Sigmoid colon (tissue), 7 donors: ENCODE data around the gene TTLL11. TPM values are rescaled to one million over a fixed set of nuclear protein-coding genes. Genes with fewer than 3 reads are reported as not detected.
A peak's percentile ranks its signal among the peaks of the same experiment; 100 is the strongest.

ENCODE experiments used
- DNase-seq: peaks from one replicate; pipeline ENCODE4 v3.0.0-alpha.2; 2019
- H3K27ac ChIP-seq, 4 donors: fragments of 200-600 bp; sonication (generic); one replicate each; pipeline ENCODE4 v1.5.1; 2016 to 2019; ENCODE audit warnings: mild to moderate bottlenecking in 1 of 4
- H3K27me3 ChIP-seq, 3 donors: fragments of 200-600 bp; sonication (generic); one replicate each; pipeline ENCODE4 v1.5.1; 2019; ENCODE audit warnings: mild to moderate bottlenecking in 1 of 3
- H3K36me3 ChIP-seq, 4 donors: fragments of 200-600 bp; sonication (generic); one replicate each; pipeline ENCODE4 v1.5.1; 2016 to 2019
- H3K4me1 ChIP-seq, 4 donors: fragments of 200-600 bp; sonication (generic); one replicate each; pipeline ENCODE4 v1.5.1; 2017 to 2019
- H3K4me3 ChIP-seq, 4 donors: fragments of 200-600 bp; sonication (generic); one replicate each; pipeline ENCODE4 v1.5.1; 2017 to 2019; ENCODE audit warnings: mild to moderate bottlenecking in 2 of 4, moderate library complexity in 1 of 4
- H3K9me3 ChIP-seq, 4 donors: fragments of 200-600 bp in 3 of 4; sonication (generic) in 3 of 4; one replicate each; pipeline versions ENCODE4 v1.5.1 to v1.6.1; 2013 to 2019
- EP300 ChIP-seq, 4 donors: sonication (generic); formaldehyde crosslinking; IDR thresholded peaks; one replicate each; pipeline ENCODE4 v1.6.1; 2017; ENCODE audit warnings: antibody characterized with exemption in 4 of 4
- POLR2A ChIP-seq, 2 donors: fragments of 450-650 bp; IDR thresholded peaks; one replicate each; pipeline ENCODE4 v1.6.1; 2016; ENCODE audit warnings: antibody characterized with exemption in 2 of 2, mild to moderate bottlenecking in 2 of 2, moderate library complexity in 2 of 2
- POLR2AphosphoS5 ChIP-seq, 4 donors: sonication (generic); formaldehyde crosslinking; IDR thresholded peaks; one replicate each; pipeline ENCODE4 v1.6.1; 2017; ENCODE audit warnings: antibody characterized with exemption in 4 of 4
- WGBS, 2 donors: extraction: QIAGEN DNeasy Blood & Tissue Kit; methylation state at CpG; one replicate each; pipeline ENCODE4 v1.1.7; 2013; 5-methylcytosine and 5-hydroxymethylcytosine counted together
- intact Hi-C: fragments of 100-400 bp; cut with DNase I; formaldehyde crosslinking; loops from one replicate; pipeline ENCODE4 v1.15.1; 2023
- polyA plus RNA-seq, 3 donors: library from polyadenylated mRNA; stranded (reverse); fragments of 200-250 nt; gene quantifications; one replicate each; pipeline ENCODE4 v1.2.3, GENCODE V29; 2013
- total RNA-seq, 4 donors: library from RNA; depleted of rRNA; stranded (reverse); fragments of >200 nt; gene quantifications; one replicate each; pipeline ENCODE4 v1.1.0, GENCODE V29; 2016
- TF ChIP-seq, protein P1 (sequence below), 4 experiments: fragments of 450-650 bp in 3 of 4; fragments of 200-600 bp in 1 of 4; IDR thresholded peaks; one replicate each; pipeline ENCODE4 v1.5.1; 2016 to 2019; ENCODE audit warnings: antibody characterized with exemption in 4 of 4, mild to moderate bottlenecking in 3 of 4, moderate library complexity in 2 of 4
- donor health status: healthy with polysubstance abuse.
- donor health status: Bipolar disorder and iron deficiency.
- donor health status: healthy.

The TTLL11 gene
- total and polyA plus RNA-seq, 7 donors: 4.2 to 40.7 (median 27.6) TPM

DNA sequence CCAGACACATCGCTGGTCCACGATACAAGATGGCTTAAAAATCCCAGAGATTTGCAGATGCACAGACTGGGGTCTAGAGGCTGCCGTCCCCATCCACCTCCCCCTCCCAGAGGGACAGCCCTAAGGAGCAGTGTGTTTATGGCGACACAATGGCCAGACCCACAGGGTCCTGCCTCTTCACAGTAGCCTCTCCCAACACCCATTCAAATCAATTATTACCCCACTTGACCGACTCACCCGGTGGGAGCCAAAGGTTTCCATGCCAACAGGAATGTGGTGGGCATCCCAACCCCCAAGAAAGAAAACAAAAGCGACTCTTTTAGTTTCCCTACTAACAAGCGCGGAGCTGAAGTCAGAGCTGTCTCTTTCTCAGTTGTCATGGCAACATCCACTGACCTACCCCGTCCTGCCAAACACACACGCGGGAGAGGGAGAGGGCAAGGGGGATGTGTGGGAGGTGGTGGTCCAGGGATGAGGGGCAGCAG, 209.0 kb downstream of the TTLL11 start:
- Histone ChIP-seq H3K27ac (peak overlapping the region in 1 of 4 donors; percentile 16), H3K36me3 (no peaks in the 10 kb centered on the region), H3K27me3 (no peaks in the 10 kb centered on the region), H3K4me1 (no peaks in the 10 kb centered on the region), H3K9me3 (no peaks in the 10 kb centered on the region), H3K4me3 (no peak overlapping the region)
- WGBS, 2 donors: 74 to 86% methylated on average over 12 of the region's 12 CpGs
- no peak for DNase-seq
- TF ChIP-seq, protein P1, sequence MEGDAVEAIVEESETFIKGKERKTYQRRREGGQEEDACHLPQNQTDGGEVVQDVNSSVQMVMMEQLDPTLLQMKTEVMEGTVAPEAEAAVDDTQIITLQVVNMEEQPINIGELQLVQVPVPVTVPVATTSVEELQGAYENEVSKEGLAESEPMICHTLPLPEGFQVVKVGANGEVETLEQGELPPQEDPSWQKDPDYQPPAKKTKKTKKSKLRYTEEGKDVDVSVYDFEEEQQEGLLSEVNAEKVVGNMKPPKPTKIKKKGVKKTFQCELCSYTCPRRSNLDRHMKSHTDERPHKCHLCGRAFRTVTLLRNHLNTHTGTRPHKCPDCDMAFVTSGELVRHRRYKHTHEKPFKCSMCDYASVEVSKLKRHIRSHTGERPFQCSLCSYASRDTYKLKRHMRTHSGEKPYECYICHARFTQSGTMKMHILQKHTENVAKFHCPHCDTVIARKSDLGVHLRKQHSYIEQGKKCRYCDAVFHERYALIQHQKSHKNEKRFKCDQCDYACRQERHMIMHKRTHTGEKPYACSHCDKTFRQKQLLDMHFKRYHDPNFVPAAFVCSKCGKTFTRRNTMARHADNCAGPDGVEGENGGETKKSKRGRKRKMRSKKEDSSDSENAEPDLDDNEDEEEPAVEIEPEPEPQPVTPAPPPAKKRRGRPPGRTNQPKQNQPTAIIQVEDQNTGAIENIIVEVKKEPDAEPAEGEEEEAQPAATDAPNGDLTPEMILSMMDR (IDR thresholded peaks at IDR 0.05): no peak
- TF ChIP-seq POLR2A (IDR thresholded peaks at IDR 0.05): no peak
- TF ChIP-seq EP300 (IDR thresholded peaks at IDR 0.05): no peak
- TF ChIP-seq POLR2AphosphoS5 (IDR thresholded peaks at IDR 0.05): no peak
- intact Hi-C loops: no loop called here

DNA sequence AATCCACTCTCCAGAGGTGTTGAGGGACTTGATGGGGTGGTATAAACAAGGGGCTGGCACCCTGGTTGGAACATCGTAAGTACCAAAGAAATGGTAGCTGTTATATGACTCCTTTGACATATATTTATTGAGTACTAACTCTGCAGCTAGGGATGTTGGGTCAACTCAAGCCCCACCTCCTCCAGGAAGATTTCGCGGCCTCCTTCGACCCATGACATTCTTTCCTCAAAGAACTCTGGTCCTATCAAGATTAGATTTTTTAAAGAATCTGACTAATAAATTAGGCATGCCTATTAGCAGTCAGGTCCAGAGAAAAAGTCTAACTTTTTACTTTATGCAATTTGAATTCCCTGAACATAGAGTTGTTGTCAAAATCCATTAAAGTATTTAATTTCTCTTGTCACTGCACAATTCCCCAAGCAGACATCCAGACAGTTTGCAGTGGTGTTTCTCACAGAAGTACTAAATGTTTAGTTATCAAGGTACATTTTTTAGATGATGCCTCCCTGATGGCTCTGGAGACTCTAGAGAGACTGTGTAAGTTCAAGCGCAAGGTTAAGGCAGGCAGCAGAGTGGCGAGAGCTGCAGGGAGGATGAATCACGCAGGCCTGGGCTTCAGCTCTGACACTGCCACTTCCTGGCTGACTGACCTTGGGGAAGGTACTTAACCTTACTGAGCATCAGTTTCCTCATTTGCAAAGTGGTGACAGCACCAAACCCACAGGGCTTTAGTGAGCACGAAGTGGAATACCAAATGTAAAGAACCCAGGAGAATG, 209.6 kb downstream of the TTLL11 start:
- no peak overlapping the region for H3K4me3 ChIP-seq
- H3K27me3 ChIP-seq: no peaks in the 10 kb centered on the region
- TF ChIP-seq, protein P1 (IDR thresholded peaks at IDR 0.05): no peak
- TF ChIP-seq POLR2A (IDR thresholded peaks at IDR 0.05) (no peak), POLR2AphosphoS5 (IDR thresholded peaks at IDR 0.05) (no peak), EP300 (IDR thresholded peaks at IDR 0.05) (no peak)
- no peak overlapping the region for H3K27ac ChIP-seq
- intact Hi-C loops: no loop called here
- no peaks in the 10 kb centered on the region for H3K9me3 ChIP-seq
- no peak for DNase-seq
- no peaks in the 10 kb centered on the region for H3K4me1 ChIP-seq
- WGBS, 2 donors: 86 to 95% methylated on average over 8 of the region's 8 CpGs
- no peaks in the 10 kb centered on the region for H3K36me3 ChIP-seq

DNA sequence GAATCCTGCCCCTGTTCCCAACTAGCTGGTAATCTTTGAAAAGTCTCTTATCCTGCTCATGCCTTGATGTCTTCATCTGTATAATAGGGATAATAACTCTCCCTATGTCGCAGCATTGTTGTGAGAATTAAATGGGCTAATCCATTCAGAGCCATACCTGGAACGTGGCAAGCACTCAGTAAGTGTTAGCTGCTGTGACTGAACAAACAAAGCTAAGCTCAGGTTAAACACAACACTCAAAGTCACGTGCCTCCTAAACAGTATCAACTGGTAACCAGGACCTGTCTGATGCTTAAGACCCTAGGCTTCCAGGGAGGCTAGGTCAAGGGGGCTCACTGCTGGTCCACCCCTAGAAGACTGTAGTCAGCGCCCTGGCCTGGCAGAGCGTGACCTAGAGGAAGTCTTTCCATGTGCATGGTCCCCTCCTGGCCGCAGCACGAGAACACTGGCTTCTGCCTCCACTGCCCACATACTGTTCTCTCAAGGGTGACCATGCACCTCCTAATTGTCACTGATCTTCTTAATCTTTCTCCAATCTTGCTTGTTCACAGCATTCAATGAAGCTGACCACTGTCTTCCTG, 211.1 kb downstream of the TTLL11 start:
- intact Hi-C loops: no loop called here

DNA sequence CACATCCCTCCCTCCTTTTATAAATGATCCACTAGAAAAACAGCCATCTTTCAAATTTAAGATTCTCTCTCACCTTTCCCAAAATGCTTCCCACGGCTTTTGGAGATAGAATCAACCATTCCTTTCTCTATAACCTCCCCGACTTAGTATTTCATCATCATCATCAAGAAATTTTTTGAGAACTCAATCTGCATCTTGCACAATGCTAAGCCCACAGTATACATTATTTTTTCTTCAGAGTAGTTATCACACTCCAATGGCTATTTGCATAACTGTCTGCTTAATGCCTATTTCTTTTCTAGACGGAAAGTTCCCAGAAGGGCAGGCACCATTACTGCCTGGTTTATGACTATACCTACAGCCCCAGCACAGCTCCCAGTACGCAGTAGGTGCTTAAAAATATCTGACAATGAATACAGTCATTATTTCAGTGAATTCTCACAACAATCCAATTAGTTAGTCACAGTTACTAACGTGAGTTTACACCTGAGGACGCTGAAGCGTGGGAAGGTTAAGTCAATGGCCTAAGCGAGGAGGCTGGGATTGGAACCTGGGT, 212.7 kb downstream of the TTLL11 start:
- Histone ChIP-seq H3K9me3 (no peaks in the 10 kb centered on the region), H3K4me1 (peaks cover 0 to 5% (median 0%) of the 10 kb centered on the region in 4 donors), H3K27ac (no peak overlapping the region), H3K27me3 (no peaks in the 10 kb centered on the region), H3K4me3 (no peak overlapping the region), H3K36me3 (no peaks in the 10 kb centered on the region)
- intact Hi-C loops: no loop called here
- DNase-seq: no peak
- 90 to 94% methylated on average over 8 of the region's 8 CpGs for WGBS, 2 donors
- TF ChIP-seq POLR2AphosphoS5 (IDR thresholded peaks at IDR 0.05) (no peak), POLR2A (IDR thresholded peaks at IDR 0.05) (no peak), EP300 (IDR thresholded peaks at IDR 0.05) (no peak)
- TF ChIP-seq, protein P1 (IDR thresholded peaks at IDR 0.05): no peak

More for the DNA sequence above, 211.1 kb downstream of the TTLL11 start:
- Histone ChIP-seq H3K27ac (no peak overlapping the region), H3K9me3 (no peaks in the 10 kb centered on the region), H3K4me3 (no peak overlapping the region), H3K27me3 (no peaks in the 10 kb centered on the region), H3K36me3 (no peaks in the 10 kb centered on the region), H3K4me1 (peaks cover 0 to under 1% (median 0%) of the 10 kb centered on the region in 4 donors)
- TF ChIP-seq POLR2A (IDR thresholded peaks at IDR 0.05): no peak
- no peak for TF ChIP-seq POLR2AphosphoS5 (IDR thresholded peaks at IDR 0.05)
- TF ChIP-seq, protein P1 (IDR thresholded peaks at IDR 0.05): no peak
- TF ChIP-seq EP300 (IDR thresholded peaks at IDR 0.05): no peak
- DNase-seq: no peak
- WGBS, 2 donors: 79 to 89% methylated on average over 7 of the region's 7 CpGs
